Mucosa of descending colon (tissue), 3 donors: ENCODE measurements around the gene GKN1. TPM values are rescaled to one million over a fixed set of nuclear protein-coding genes. Genes with fewer than 3 reads are reported as not detected.

Source experiments
- ATAC-seq: fragments of 200-7000 bp; cut with Tn5 transposase; one replicate; pipeline ENCODE4 v1.9.1; 2020; ENCODE audit warnings: mild to moderate bottlenecking, moderate library complexity
- DNase-seq, 3 donors: peaks; one replicate each; pipeline ENCODE4 v3.0.0-alpha.2; 2020
- H3K36me3 ChIP-seq: fragments of 200-600 bp; one replicate; pipeline ENCODE4 v1.8.0; 2021; ENCODE audit warnings: low read depth, mild to moderate bottlenecking
- H3K4me1 ChIP-seq: fragments of 200-600 bp; one replicate; pipeline ENCODE4 v1.8.0; 2021; ENCODE audit warnings: low read depth, mild to moderate bottlenecking
- H3K4me3 ChIP-seq: fragments of 200-600 bp; one replicate; pipeline ENCODE4 v1.8.0; 2021; ENCODE audit warnings: mild to moderate bottlenecking
- H3K9me3 ChIP-seq: fragments of 200-600 bp; one replicate; pipeline ENCODE4 v1.8.0; 2021; ENCODE audit warnings: mild to moderate bottlenecking
- CTCF ChIP-seq: fragments of 200-600 bp; IDR thresholded peaks from one replicate; pipeline ENCODE4 v1.8.0; 2022; ENCODE audit warnings: antibody characterized with exemption, mild to moderate bottlenecking
- intact Hi-C, 2 donors: fragments of 100-400 bp; cut with DNase I in 1 of 2; cut with micrococcal nuclease in 1 of 2; formaldehyde crosslinking; loops; one replicate each; pipeline versions ENCODE4 v1.11.0 to v1.11.1; 2022; cut with DNase I, micrococcal nuclease
- total RNA-seq, 3 donors: library from RNA; stranded (reverse); fragmentation: NEBNext Ultra II Directional in 2 of 3; extraction: Animal tissue kit (Norgen Biotek cat#: 25700) in 2 of 3; gene quantifications; one replicate each; pipeline versions ENCODE4 v1.2.1 to v1.2.4, GENCODE V29; 2021 to 2023
- donor health status: DM: no; HTN: no; CAD: no; lungs with moderate emphysema.
- donor health status: DM: no; HTN: no; CAD: no.
- donor health status: DM: no; HTN: yes; CAD: no.

GKN1 gene
- total RNA-seq, 3 donors from 2014 or later: not detected

DNA sequence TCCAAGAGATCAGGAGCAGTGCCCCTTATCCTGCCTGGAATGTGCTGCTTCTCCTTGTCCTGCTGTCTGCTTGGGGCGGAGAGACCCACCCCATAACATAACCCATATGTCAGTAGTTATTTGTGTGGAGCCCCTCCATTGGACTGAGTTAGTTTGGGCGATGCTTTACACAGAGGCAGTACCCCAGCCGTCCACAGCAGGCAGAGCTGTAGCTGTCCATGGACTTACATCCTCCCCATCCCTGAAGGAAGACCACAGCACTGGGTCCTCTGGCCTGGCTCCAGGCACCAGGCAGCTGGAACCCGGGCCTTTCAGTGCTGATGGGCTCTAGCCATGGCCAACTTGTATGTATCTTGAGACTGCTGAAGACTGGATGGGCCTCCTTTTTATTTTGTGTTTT lies 42.0 kb upstream of the GKN1 start:
- no peak for ATAC-seq
- intact Hi-C loops: no loop called here

DNA sequence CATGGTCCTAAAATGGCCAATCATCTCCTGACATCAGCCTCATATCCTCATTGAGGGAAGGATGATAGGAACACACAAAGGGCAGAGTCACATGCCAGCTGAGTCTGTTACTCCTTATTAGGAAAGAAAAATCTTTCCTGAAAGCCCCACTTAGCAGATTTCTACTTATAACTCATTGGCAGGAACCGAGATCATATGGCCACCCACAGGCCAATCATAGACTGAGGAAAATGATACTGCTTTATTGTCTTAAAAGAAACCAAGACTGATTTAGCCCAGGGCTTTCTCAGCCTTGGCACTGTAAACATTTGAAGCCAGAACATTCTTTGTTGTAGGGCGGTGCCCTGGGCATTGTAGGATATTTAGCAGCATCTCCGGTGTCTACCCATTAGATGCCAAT lies 40.4 kb upstream of the GKN1 start:
- DNase-seq (no peak), ATAC-seq (no peak)
- Histone ChIP-seq H3K36me3 (no peaks in the 10 kb centered on the region), H3K9me3 (no peaks in the 10 kb centered on the region), H3K4me3 (no peak overlapping the region), H3K4me1 (no peaks in the 10 kb centered on the region)
- intact Hi-C loops: no loop called here
- TF ChIP-seq CTCF: no peak

More for the DNA sequence above, 42.0 kb upstream of the GKN1 start:
- TF ChIP-seq CTCF: no peak
- Histone ChIP-seq H3K36me3 (no peaks in the 10 kb centered on the region), H3K4me1 (no peaks in the 10 kb centered on the region), H3K9me3 (no peaks in the 10 kb centered on the region), H3K4me3 (no peak overlapping the region)
- no peak for DNase-seq

DNA sequence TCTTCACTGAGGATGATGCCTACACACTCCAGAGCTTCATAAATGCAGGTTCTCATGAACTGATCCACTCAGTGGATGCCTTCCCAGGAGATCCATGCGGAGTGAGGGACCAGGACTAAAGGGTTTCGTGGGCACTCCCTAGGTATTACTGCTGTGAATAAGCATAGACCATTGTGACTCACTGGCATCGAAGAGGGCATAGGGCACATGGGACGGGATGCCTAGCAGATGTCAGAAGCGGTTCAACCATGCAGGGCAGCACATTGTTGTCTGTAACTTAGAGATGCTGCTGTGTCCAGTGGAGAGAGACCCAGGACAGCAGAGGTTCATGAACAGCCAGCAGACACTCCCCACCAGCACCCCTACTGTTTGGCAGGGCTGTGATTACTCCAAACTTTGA lies 39.0 kb upstream of the GKN1 start:
- no peaks in the 10 kb centered on the region for H3K9me3 ChIP-seq
- ATAC-seq: no peak
- DNase-seq: no peak
- no peaks in the 10 kb centered on the region for H3K36me3 ChIP-seq
- H3K4me1 ChIP-seq: no peaks in the 10 kb centered on the region
- TF ChIP-seq CTCF: no peak
- H3K4me3 ChIP-seq: no peak overlapping the region
- intact Hi-C loops: no loop called here

DNA sequence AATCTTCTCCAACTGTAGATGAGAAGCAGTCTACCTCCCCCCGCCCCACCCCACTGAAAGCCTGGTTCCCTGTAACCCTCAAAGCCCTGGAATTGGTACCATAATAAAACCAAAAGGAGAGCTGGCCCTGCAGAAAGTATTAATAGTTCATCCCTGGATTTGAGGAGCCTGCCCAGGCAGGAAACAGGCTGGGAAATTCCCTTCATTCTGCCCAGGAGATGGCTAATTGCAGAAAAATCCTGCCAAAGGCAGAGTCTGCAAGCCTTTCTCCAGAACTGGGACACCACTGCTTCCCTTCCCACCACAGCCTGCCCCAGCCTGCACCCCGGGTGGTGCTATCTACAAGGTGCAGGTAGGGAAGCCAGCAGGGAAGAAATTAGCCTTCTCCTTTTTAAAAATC lies 38.0 kb upstream of the GKN1 start:
- Histone ChIP-seq H3K4me3 (no peak overlapping the region), H3K36me3 (no peaks in the 10 kb centered on the region), H3K9me3 (no peaks in the 10 kb centered on the region), H3K4me1 (no peaks in the 10 kb centered on the region)
- DNase-seq: no peak
- intact Hi-C loops: no loop called here
- no peak for ATAC-seq
- TF ChIP-seq CTCF: no peak

DNA sequence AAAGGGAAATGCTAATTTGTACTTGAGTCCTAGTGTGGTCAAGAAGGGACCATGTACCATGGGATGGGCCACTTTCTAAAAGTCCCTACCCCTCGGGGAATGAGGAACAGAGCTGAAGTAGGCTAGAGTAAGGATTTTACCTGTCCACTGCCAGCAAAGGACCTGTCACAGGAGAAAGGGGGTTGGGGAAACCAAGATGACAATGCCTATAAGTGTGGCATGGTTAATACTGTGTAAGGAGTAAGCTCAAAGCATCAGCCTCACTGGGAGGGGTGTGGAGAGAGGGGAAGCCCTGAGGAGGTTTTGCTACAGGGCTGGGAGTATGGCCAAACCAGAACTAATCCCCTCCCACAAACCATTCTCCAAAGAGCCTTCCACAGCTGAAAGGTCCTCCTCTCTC lies 37.5 kb upstream of the GKN1 start:
- H3K9me3 ChIP-seq: no peaks in the 10 kb centered on the region
- no peaks in the 10 kb centered on the region for H3K36me3 ChIP-seq
- ATAC-seq (no peak), DNase-seq (no peak)
- intact Hi-C loops: no loop called here
- no peak overlapping the region for H3K4me3 ChIP-seq
- H3K4me1 ChIP-seq: no peaks in the 10 kb centered on the region
- no peak for TF ChIP-seq CTCF

DNA sequence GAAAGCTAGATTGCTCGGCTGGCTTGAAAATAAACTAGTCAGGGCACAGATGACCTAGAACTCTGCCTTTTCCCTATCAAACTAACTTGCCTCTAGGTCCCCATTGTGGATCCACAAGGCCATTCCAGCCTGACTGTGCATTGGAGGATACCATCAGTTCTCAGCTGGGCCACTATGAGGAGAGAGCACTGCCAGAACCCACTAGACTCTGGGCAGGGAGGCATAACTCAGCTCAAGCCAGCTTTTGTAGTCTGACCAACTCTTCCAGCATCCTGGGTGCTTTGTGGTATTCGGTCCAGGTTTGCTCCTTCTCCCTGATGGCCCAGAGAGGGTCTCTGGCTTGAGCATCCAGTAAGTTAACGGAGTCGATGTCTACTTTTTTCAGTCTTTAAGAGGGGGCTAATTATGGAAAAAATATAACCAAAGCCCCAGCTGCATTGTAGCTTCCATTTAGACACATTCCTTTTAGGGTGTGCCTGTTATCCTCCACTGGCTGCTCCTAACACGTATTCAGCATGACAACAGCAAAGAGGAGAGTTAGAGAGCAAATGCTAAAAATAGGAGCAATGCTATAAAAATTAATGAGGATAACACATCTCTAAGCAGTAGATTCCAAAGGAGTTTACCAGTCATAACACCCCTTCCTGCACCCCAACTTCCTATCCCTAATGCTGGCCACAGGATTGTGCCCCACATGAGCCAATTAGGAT lies 36.9 kb upstream of the GKN1 start:
- no peak for TF ChIP-seq CTCF
- Histone ChIP-seq H3K4me1 (no peaks in the 10 kb centered on the region), H3K9me3 (no peaks in the 10 kb centered on the region), H3K36me3 (no peaks in the 10 kb centered on the region), H3K4me3 (no peak overlapping the region)
- intact Hi-C loops: no loop called here
- ATAC-seq (no peak), DNase-seq (no peak)
